HG02943 (cell line): ENCODE results near the gene PADI1.

Source experiments
- ATAC-seq: cut with Tn5 transposase; IDR thresholded peaks from one replicate; pipeline ENCODE4 v1.9.1; 2021; ENCODE audit warnings: mild to moderate bottlenecking, low read depth, moderate library complexity; ENCODE audit not compliant: unreplicated experiment

Gene PADI1

GRCh38 chr1:17212487-17213121, 7.7 kb downstream of the PADI1 start:
- ATAC-seq, result no peak

- ATAC-seq, result no peak
Measured at GRCh38 chr1:17213148-17213781, 8.3 kb downstream of the PADI1 start.

- no peak for ATAC-seq
Measured at GRCh38 chr1:17213782-17214148, 8.8 kb downstream of the PADI1 start.

GRCh38 chr1:17214876-17215544, 10.1 kb downstream of the PADI1 start:
- no peak for ATAC-seq

GRCh38 chr1:17215545-17215890, 10.6 kb downstream of the PADI1 start:
- no peak for ATAC-seq

- ATAC-seq, result no peak
Measured at GRCh38 chr1:17216078-17216477, 11.2 kb downstream of the PADI1 start.

GRCh38 chr1:17217607-17218006, 12.7 kb downstream of the PADI1 start:
- ATAC-seq, result no peak

- ATAC-seq, result no peak
Measured at GRCh38 chr1:17218939-17219338, 14.0 kb downstream of the PADI1 start.

GRCh38 chr1:17220287-17220686, 15.4 kb downstream of the PADI1 start:
- no peak for ATAC-seq

GRCh38 chr1:17222557-17222956, 17.6 kb downstream of the PADI1 start:
- ATAC-seq, result no peak

GRCh38 chr1:17224434-17224833, 19.5 kb downstream of the PADI1 start:
- no peak for ATAC-seq

GRCh38 chr1:17225140-17225539, 20.2 kb downstream of the PADI1 start:
- ATAC-seq, result no peak

GRCh38 chr1:17227358-17227915, 22.5 kb downstream of the PADI1 start:
- no peak for ATAC-seq

GRCh38 chr1:17228619-17229018, 23.7 kb downstream of the PADI1 start:
- ATAC-seq, result no peak

- no peak for ATAC-seq
Measured at GRCh38 chr1:17229379-17229778, 24.5 kb downstream of the PADI1 start.

- ATAC-seq, result no peak
Measured at GRCh38 chr1:17230106-17230505, 25.2 kb downstream of the PADI1 start.

GRCh38 chr1:17230671-17231310, 25.9 kb downstream of the PADI1 start:
- ATAC-seq, result no peak

- ATAC-seq, result no peak
Measured at GRCh38 chr1:17232759-17233661, 28.1 kb downstream of the PADI1 start.

GRCh38 chr1:17233675-17234320, 28.9 kb downstream of the PADI1 start:
- no peak for ATAC-seq

- no peak for ATAC-seq
Measured at GRCh38 chr1:17234405-17234804, 29.5 kb downstream of the PADI1 start.
